Activated CD8-positive, alpha-beta memory T cell treated with anti-CD3 and anti-CD28 coated beads, Interleukin-2, amount 10 ng/mL, durations not matched to agents 7 days and 5 days (primary cell): ENCODE measurements around the gene PTGS1. TPM values are rescaled to one million over a fixed set of nuclear protein-coding genes. Genes with fewer than 3 reads are reported as not detected.
"Not testable (repeated sequence)": the region's sequence is repeated elsewhere in the genome, so short reads cannot be mapped to it uniquely, and the experiment has no call there.

Experiments
- ATAC-seq: fragments of 150-1000 bp; cut with Tn5 transposase; one replicate; pipeline ENCODE4 v1.10.0; 2021; ENCODE audit warnings: moderate library complexity
- CTCF ChIA-PET: fragments of 350-600 bp; sonication (Branson Sonifier 250); formaldehyde crosslinking; loops from one replicate; lab custom pipeline; 2021; ENCODE audit warnings: antibody characterized with exemption; lab: Charles Lee
- DNase-seq: peaks from one replicate; pipeline ENCODE4 v3.0.0-alpha.2; 2020
- H3K27ac Mint-ChIP-seq: one replicate; pipeline ENCODE4 v1.8.0; 2021; ENCODE audit warnings: mild to moderate bottlenecking, mixed read lengths
- H3K27me3 Mint-ChIP-seq: one replicate; pipeline ENCODE4 v1.8.0; 2021; ENCODE audit warnings: mixed read lengths
- H3K36me3 Mint-ChIP-seq: one replicate; pipeline ENCODE4 v1.8.0; 2021; ENCODE audit warnings: mild to moderate bottlenecking, mixed read lengths
- H3K4me1 Mint-ChIP-seq: one replicate; pipeline ENCODE4 v1.8.0; 2021; ENCODE audit warnings: mixed read lengths
- H3K4me3 Mint-ChIP-seq: one replicate; pipeline ENCODE4 v1.8.0; 2021; ENCODE audit warnings: mild to moderate bottlenecking, moderate library complexity, mixed read lengths
- H3K9me3 Mint-ChIP-seq: one replicate; pipeline ENCODE4 v1.8.0; 2022; ENCODE audit warnings: low read depth, mixed read lengths
- total RNA-seq, 2 experiments: library from RNA; stranded (reverse); gene quantifications; one replicate each; pipeline ENCODE4 v1.2.3, GENCODE V29; 2021

Gene PTGS1
- total RNA-seq, 2 experiments from 2014 or later: 0.35 to 1.0 TPM

- no peaks in the 10 kb centered on the region for H3K36me3 Mint-ChIP-seq
- H3K27ac Mint-ChIP-seq: no peak overlapping the region
- DNase-seq (no peak), ATAC-seq (no peak)
- peaks cover 2% of the 10 kb centered on the region for H3K9me3 Mint-ChIP-seq
- peaks cover 25% of the 10 kb centered on the region for H3K27me3 Mint-ChIP-seq
- no peak overlapping the region for H3K4me3 Mint-ChIP-seq
- CTCF ChIA-PET: interaction anchor here (1.2 to 12.9 kb wide), 8 partner anchors 22 to 459 kb away, joined by 3 to 304 read pairs (median 10); partner anchors contain the start of genes MRRF, RBM18 and TTLL11
- H3K4me1 Mint-ChIP-seq: peaks cover 26% of the 10 kb centered on the region
Observed at GRCh38 chr9:122349201-122349600, 21.6 kb upstream of the PTGS1 start.

GRCh38 chr9:122350577-122351355, 20.1 kb upstream of the PTGS1 start:
- CTCF ChIA-PET: interaction anchor here (0.6 to 12.9 kb wide), 37 partner anchors 10 to 458 kb away, joined by 3 to 304 read pairs (median 5); partner anchors contain the start of genes MORN5, MRRF, NDUFA8 and RBM18
- no peaks in the 10 kb centered on the region for H3K36me3 Mint-ChIP-seq
- H3K27me3 Mint-ChIP-seq: peaks cover 25% of the 10 kb centered on the region
- peaks cover 2% of the 10 kb centered on the region for H3K9me3 Mint-ChIP-seq
- no peak overlapping the region for H3K4me3 Mint-ChIP-seq
- H3K4me1 Mint-ChIP-seq: peaks cover 26% of the 10 kb centered on the region
- H3K27ac Mint-ChIP-seq: no peak overlapping the region
- peak; percentile 88 for ATAC-seq
- DNase-seq: peak; percentile 86

DNA sequence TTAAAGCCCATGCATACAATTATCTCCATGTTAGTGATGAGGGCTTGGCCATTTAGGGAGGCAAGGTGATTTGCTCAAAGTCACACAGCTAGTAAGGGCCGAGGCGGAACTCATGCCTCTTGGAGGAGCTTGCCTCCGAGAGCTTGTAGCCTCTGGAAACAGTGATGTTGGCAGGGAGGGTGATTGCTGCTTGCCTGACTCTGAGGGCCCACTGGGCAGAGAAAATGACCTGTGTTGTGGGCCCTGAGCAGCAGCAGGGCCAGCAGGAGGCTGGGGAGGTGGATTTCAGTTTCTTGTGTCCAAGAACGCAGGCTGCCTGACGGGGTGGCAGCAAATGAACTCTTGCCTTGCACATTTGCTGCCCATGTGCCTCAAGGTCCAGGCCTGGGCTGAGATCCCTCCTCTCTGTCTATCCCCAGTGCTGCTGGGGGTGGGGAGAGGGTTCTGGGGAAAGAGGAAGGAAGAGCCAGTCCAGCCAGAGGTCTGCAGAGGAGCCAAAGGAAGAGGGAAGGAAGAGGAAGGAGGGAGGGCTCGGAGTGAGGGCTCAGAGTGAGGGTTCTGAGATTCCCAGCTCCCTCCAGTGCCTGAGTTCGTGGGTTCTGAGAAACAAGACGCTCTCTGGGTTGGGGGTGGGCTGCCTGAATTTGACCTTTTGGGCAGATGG, 16.2 kb upstream of the PTGS1 start:
- Mint-ChIP-seq H3K4me3 (no peak overlapping the region), H3K9me3 (peaks cover 4% of the 10 kb centered on the region), H3K27me3 (peaks cover 9% of the 10 kb centered on the region), H3K4me1 (peaks cover 7% of the 10 kb centered on the region), H3K27ac (no peak overlapping the region), H3K36me3 (no peaks in the 10 kb centered on the region)
- no peak for DNase-seq
- CTCF ChIA-PET: interaction anchor here (11.3 to 12.9 kb wide), 2 partner anchors 231 to 258 kb away, joined by 143 to 304 read pairs; no protein-coding TSS in a partner anchor
- ATAC-seq: no peak

DNA sequence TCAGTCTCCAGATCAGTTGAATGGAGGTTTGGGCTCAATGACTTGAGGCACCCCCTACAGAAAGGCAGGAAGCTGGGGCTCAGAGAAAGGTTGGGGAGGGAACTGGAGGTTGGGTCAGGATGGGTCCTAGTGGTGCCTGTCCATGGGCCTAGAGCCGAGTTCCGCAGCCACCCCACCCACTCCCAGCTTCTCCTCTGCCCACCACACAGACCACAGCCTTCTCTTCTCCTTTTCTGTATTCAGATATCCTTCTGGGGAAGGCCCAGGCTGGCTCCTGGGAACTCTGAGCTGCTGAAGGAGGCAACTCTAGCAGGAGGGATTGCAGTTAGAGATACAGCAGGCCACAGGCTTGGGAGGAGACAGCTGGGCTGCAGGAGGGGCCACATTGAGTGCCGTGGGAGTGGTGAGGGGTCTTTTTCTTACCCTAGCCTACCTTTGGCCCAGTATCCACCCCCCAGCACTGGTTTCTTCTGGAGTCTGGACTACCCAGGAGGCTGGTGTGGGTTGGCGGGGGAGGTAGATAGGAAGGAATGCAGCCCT, 15.4 kb upstream of the PTGS1 start:
- CTCF ChIA-PET: interaction anchor here (11.3 to 12.9 kb wide), 2 partner anchors 232 to 258 kb away, joined by 143 to 304 read pairs; no protein-coding TSS in a partner anchor
- Mint-ChIP-seq H3K27ac (no peak overlapping the region), H3K9me3 (peaks cover 4% of the 10 kb centered on the region), H3K4me3 (no peak overlapping the region), H3K27me3 (peaks cover 7% of the 10 kb centered on the region), H3K36me3 (no peaks in the 10 kb centered on the region), H3K4me1 (peaks cover 1% of the 10 kb centered on the region)
- DNase-seq (no peak), ATAC-seq (no peak)

- CTCF ChIA-PET: interaction anchor here (1.2 to 2.0 kb wide), 3 partner anchors 231 to 236 kb away, joined by 4 to 10 read pairs (median 4); no protein-coding TSS in a partner anchor
- no peaks in the 10 kb centered on the region for H3K36me3 Mint-ChIP-seq
- no peak for ATAC-seq
- no peak for DNase-seq
- peaks cover 4% of the 10 kb centered on the region for H3K9me3 Mint-ChIP-seq
- H3K4me1 Mint-ChIP-seq: peaks cover 9% of the 10 kb centered on the region
- H3K27ac Mint-ChIP-seq: no peak overlapping the region
- peaks cover 7% of the 10 kb centered on the region for H3K27me3 Mint-ChIP-seq
- H3K4me3 Mint-ChIP-seq: no peak overlapping the region
Observed at GRCh38 chr9:122356627-122357026, 14.2 kb upstream of the PTGS1 start.

DNA sequence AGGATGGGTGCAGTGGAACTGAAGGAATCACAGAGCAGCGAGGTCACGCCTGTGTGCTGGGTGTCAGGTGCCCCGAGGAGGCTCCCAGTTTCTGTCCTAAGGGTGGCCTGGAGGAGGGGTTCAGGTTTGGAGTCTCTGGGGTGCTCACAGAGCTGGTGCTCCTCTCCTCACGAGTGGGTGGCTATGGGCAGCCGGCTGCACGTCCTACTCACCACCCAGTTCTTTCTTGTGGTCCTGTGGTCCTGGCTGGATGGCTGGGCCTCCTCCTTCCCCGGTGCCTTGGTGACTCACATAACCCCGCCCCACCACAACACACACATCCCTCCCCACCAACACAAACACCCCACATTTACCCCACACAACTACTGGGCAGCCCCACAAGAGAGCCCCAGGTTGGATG, 9.9 kb upstream of the PTGS1 start:
- Mint-ChIP-seq H3K4me3 (no peak overlapping the region), H3K27me3 (peaks cover 7% of the 10 kb centered on the region), H3K4me1 (peaks cover 9% of the 10 kb centered on the region), H3K27ac (no peak overlapping the region), H3K9me3 (peaks cover 2% of the 10 kb centered on the region), H3K36me3 (no peaks in the 10 kb centered on the region)
- DNase-seq (peak; percentile 56), ATAC-seq (peak; percentile 47)
- CTCF ChIA-PET: interaction anchor here (1.9 kb wide), 1 partner anchor 10 kb away, joined by 5 read pairs; no protein-coding TSS in a partner anchor

- not testable (repeated sequence) for H3K9me3 Mint-ChIP-seq, H3K36me3 Mint-ChIP-seq, H3K27ac Mint-ChIP-seq, H3K4me3 Mint-ChIP-seq, H3K27me3 Mint-ChIP-seq, ATAC-seq, DNase-seq, H3K4me1 Mint-ChIP-seq
- CTCF ChIA-PET: interaction anchor here (1.1 to 1.8 kb wide), 3 partner anchors 13 to 240 kb away, joined by 4 to 7 read pairs (median 5); no protein-coding TSS in a partner anchor
Observed at GRCh38 chr9:122363131-122363530, 7.7 kb upstream of the PTGS1 start.

DNA sequence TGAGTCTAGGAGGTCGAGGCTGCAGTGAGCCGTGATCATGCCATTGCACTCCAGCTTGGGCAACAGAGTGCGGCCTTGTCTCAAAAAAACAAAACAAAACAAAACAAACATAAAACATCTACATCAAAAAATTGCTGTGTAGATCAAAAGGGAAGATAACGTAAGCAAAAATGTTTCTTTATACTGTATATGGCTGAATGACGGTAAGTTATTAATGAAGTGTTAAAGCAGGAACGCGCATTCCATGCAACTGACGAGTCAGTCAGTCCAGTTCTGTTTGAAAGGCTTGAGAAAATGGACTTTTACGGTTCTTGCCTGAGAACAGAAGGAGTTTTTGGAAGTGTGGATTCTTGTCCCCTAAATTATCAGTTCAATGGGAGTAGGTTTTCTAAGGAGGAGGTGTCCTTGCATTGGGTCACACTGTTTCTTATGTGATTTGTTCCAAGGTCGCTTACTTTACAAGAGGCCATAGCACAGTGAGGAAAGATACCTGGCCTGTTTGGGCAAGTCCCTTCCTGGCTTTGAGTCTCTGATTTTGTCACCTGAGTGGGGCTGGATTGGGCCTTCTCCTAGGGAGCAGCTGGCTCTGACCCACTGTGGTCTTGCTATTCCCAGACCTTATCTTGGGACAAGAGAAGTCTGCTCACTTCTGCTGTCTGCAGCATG, 6.6 kb upstream of the PTGS1 start:
- H3K27ac Mint-ChIP-seq: no peak overlapping the region
- H3K4me3 Mint-ChIP-seq: no peak overlapping the region
- no peaks in the 10 kb centered on the region for H3K36me3 Mint-ChIP-seq
- H3K4me1 Mint-ChIP-seq: peaks cover 9% of the 10 kb centered on the region
- ATAC-seq: no peak
- H3K27me3 Mint-ChIP-seq: peaks cover 4% of the 10 kb centered on the region
- H3K9me3 Mint-ChIP-seq: no peaks in the 10 kb centered on the region
- CTCF ChIA-PET: interaction anchor here (1.2 to 1.8 kb wide), 3 partner anchors 14 to 239 kb away, joined by 5 to 9 read pairs (median 7); no protein-coding TSS in a partner anchor
- no peak for DNase-seq

DNA sequence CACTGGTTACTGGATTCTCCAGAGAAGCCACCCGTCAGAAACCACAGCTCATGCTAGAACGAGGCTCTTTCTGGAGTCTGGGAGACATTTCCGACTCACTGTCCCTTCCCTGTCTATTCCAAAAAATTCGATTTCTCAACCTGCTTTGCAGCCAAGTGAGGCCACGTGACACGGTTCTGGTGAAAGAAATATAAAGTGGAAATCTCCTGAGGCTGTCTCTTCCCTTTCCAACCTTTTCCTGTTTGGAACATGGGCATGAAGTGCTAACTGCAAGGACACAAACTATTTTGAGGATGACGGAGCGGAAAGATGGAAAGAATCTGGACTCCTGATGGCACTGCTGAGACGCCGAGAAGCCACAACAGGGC, 6.1 kb upstream of the PTGS1 start:
- DNase-seq (no peak), ATAC-seq (no peak)
- CTCF ChIA-PET: interaction anchor here (1.8 kb wide), 1 partner anchor 15 kb away, joined by 9 read pairs; no protein-coding TSS in a partner anchor
- H3K36me3 Mint-ChIP-seq: no peaks in the 10 kb centered on the region
- no peak overlapping the region for H3K4me3 Mint-ChIP-seq
- H3K4me1 Mint-ChIP-seq: peaks cover 9% of the 10 kb centered on the region
- H3K27me3 Mint-ChIP-seq: peaks cover 3% of the 10 kb centered on the region
- H3K9me3 Mint-ChIP-seq: no peaks in the 10 kb centered on the region
- no peak overlapping the region for H3K27ac Mint-ChIP-seq

- no peaks in the 10 kb centered on the region for H3K36me3 Mint-ChIP-seq
- peaks cover 7% of the 10 kb centered on the region for H3K4me1 Mint-ChIP-seq
- ATAC-seq (no peak), DNase-seq (no peak)
- peaks cover 9% of the 10 kb centered on the region for H3K27me3 Mint-ChIP-seq
- H3K27ac Mint-ChIP-seq: no peak overlapping the region
- no peak overlapping the region for H3K4me3 Mint-ChIP-seq
- CTCF ChIA-PET: interaction anchor here (1.2 to 1.8 kb wide), 2 partner anchors 16 to 267 kb away, joined by 4 to 9 read pairs; no protein-coding TSS in a partner anchor
- H3K9me3 Mint-ChIP-seq: no peaks in the 10 kb centered on the region
Observed at GRCh38 chr9:122366074-122366660, 4.7 kb upstream of the PTGS1 start.

GRCh38 chr9:122367065-122367464, 3.8 kb upstream of the PTGS1 start:
- H3K9me3 Mint-ChIP-seq: no peaks in the 10 kb centered on the region
- CTCF ChIA-PET: interaction anchor here (1.2 to 1.5 kb wide), 2 partner anchors 16 to 268 kb away, joined by 4 read pairs; no protein-coding TSS in a partner anchor
- H3K36me3 Mint-ChIP-seq: no peaks in the 10 kb centered on the region
- no peak overlapping the region for H3K27ac Mint-ChIP-seq
- ATAC-seq: no peak
- peaks cover 7% of the 10 kb centered on the region for H3K4me1 Mint-ChIP-seq
- peaks cover 15% of the 10 kb centered on the region for H3K27me3 Mint-ChIP-seq
- H3K4me3 Mint-ChIP-seq: no peak overlapping the region
- DNase-seq: no peak

GRCh38 chr9:122367774-122368460, 2.9 kb upstream of the PTGS1 start:
- ATAC-seq: no peak
- Mint-ChIP-seq H3K4me1 (peaks cover 7% of the 10 kb centered on the region), H3K4me3 (no peak overlapping the region), H3K27me3 (peaks cover 20% of the 10 kb centered on the region), H3K9me3 (no peaks in the 10 kb centered on the region), H3K27ac (no peak overlapping the region), H3K36me3 (no peaks in the 10 kb centered on the region)
- CTCF ChIA-PET: interaction anchor here (1.2 to 1.5 kb wide), 3 partner anchors 17 to 269 kb away, joined by 4 to 5 read pairs (median 4); no protein-coding TSS in a partner anchor
- DNase-seq: no peak
